Keratinocyte (primary cell): ENCODE data around the gene CFAP299.

Source experiments
- EZH2 ChIP-seq: IDR thresholded peaks from one replicate; pipeline ENCODE4 v1.6.1; 2012; ENCODE audit warnings: inconsistent platforms, mild to moderate bottlenecking, low read length, moderate library complexity
- TF ChIP-seq, protein P1 (sequence below), 3 experiments: IDR thresholded peaks in 1 of 3; conservative IDR thresholded peaks in 1 of 3; optimal IDR thresholded peaks in 1 of 3; 2 replicates in 2 of 3; 3 replicates in 1 of 3; pipeline versions ENCODE3 to v1.5.1; 2011; ENCODE audit warnings: low read length in 3 of 3, mild to moderate bottlenecking in 3 of 3, moderate library complexity in 2 of 3, control low read depth in 1 of 3, inconsistent platforms in 1 of 3; ENCODE audit not compliant: insufficient read depth in 2 of 3; ENCODE audit errors: extremely low read depth in 1 of 3

- TF ChIP-seq, protein P1, sequence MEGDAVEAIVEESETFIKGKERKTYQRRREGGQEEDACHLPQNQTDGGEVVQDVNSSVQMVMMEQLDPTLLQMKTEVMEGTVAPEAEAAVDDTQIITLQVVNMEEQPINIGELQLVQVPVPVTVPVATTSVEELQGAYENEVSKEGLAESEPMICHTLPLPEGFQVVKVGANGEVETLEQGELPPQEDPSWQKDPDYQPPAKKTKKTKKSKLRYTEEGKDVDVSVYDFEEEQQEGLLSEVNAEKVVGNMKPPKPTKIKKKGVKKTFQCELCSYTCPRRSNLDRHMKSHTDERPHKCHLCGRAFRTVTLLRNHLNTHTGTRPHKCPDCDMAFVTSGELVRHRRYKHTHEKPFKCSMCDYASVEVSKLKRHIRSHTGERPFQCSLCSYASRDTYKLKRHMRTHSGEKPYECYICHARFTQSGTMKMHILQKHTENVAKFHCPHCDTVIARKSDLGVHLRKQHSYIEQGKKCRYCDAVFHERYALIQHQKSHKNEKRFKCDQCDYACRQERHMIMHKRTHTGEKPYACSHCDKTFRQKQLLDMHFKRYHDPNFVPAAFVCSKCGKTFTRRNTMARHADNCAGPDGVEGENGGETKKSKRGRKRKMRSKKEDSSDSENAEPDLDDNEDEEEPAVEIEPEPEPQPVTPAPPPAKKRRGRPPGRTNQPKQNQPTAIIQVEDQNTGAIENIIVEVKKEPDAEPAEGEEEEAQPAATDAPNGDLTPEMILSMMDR (optimal IDR thresholded peaks at IDR 0.05 in 1 of 3, IDR thresholded peaks at IDR 0.05 in 1 of 3, conservative IDR thresholded peaks at IDR 0.05 in 1 of 3; ENCODE audit: extremely low read depth in 1 of 3, insufficient read depth in 2 of 3, low read length in 3 of 3) = no peak
- TF ChIP-seq EZH2 = no peak
Measured at GRCh38 chr4:80386281-80386886, 50.9 kb downstream of the CFAP299 start.
